KMS-11 (cell line): ENCODE data around the gene HAAO.

Source experiments
- H2AFZ ChIP-seq: fragments of 200-600 bp; sonication (generic); 2 replicates; pipeline ENCODE4 v1.6.1; 2016; ENCODE audit warnings: antibody characterized with exemption, mixed run types, low read depth
- H3K27ac ChIP-seq: fragments of 200-600 bp; sonication (generic); 2 replicates; pipeline ENCODE4 v1.6.1; 2016; ENCODE audit warnings: mild to moderate bottlenecking, mixed run types
- H3K27me3 ChIP-seq: fragments of 200-600 bp; sonication (generic); 2 replicates; pipeline ENCODE4 v1.6.1; 2017; ENCODE audit warnings: mild to moderate bottlenecking, low read depth, mixed run types, moderate library complexity; ENCODE audit not compliant: insufficient read depth
- H3K36me3 ChIP-seq: fragments of 200-600 bp; sonication (generic); 2 replicates; pipeline ENCODE4 v1.6.1; 2017; ENCODE audit warnings: mild to moderate bottlenecking, mixed run types; ENCODE audit not compliant: insufficient read depth
- H3K4me1 ChIP-seq: fragments of 200-600 bp; sonication (generic); 2 replicates; pipeline ENCODE4 v1.6.1; 2016; ENCODE audit warnings: mild to moderate bottlenecking, low read depth, mixed run types; ENCODE audit not compliant: poor library complexity, severe bottlenecking
- H3K4me2 ChIP-seq: fragments of 200-600 bp; sonication (generic); 2 replicates; pipeline ENCODE4 v1.7.0; 2016; ENCODE audit warnings: mild to moderate bottlenecking, mixed run types
- H3K4me3 ChIP-seq: fragments of 200-600 bp; sonication (generic); IDR thresholded peaks from 2 replicates; pipeline ENCODE4 v1.6.1; 2017; ENCODE audit warnings: low read depth, low read length, mixed read lengths; ENCODE audit not compliant: insufficient read depth
- H3K79me2 ChIP-seq: fragments of 200-600 bp; sonication (generic); 2 replicates; pipeline ENCODE4 v1.6.1; 2016; ENCODE audit warnings: low read depth, mixed run types; ENCODE audit not compliant: insufficient read depth
- H3K9ac ChIP-seq: fragments of 200-600 bp; sonication (generic); 2 replicates; pipeline ENCODE4 v1.6.1; 2016; ENCODE audit warnings: mild to moderate bottlenecking, mixed run types
- H4K20me1 ChIP-seq: fragments of 200-600 bp; sonication (generic); 2 replicates; pipeline ENCODE4 v1.6.1; 2016; ENCODE audit warnings: mild to moderate bottlenecking, mixed run types; ENCODE audit not compliant: insufficient read depth
- CTCF ChIP-seq: fragments of 200-600 bp; sonication (generic); conservative IDR thresholded peaks from 2 replicates; pipeline ENCODE4 v1.6.1; 2017; ENCODE audit warnings: low read depth, mild to moderate bottlenecking, antibody characterized with exemption, low read length, moderate library complexity, mixed read lengths

Gene HAAO

DNA sequence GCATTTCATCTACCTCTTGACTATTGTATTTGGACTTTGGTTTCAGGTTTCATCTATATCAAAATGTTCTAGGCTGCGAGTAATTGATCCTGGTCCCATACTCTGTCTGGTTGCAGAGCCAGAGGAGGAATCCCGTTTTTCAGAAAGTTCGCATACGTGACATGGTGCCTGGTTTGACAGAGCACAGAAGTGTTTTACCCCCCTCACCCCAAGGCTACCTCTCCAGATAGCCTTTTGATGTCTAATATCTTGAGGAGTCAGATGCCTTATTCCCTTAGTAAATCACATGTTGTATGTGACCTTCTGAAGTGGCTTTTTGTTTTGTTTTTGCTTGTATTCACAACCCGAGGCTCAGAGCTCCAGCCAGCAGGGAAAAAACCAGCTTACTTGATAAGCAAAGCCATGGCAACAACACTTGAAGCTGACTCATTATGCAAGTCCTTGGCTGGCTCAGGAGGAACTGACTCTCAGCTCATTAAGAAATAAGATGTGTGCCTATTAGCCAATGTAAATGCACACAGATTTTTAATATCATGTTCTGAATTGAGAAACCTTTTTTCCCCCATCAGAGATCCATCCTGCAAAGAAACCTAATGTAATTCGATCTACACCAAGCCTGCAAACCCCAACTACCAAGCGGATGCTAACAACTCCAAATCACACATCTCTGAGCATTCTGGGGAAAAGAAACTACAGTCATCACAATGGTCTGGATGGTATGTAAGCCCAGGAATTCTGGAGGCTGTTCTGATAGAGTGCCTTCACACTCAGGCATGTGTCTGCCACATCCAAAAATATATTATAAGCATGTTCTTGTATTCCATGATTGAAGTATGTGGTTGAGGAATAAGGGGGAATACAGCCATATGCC lies 69.8 kb downstream of the HAAO start:
- H4K20me1 ChIP-seq, result no peaks in the 10 kb centered on the region
- H3K4me1 ChIP-seq, result no peaks in the 10 kb centered on the region
- H2AFZ ChIP-seq, result no peak overlapping the region
- H3K27ac ChIP-seq, result no peak overlapping the region
- no peaks in the 10 kb centered on the region for H3K36me3 ChIP-seq
- no peak overlapping the region for H3K4me3 ChIP-seq
- TF ChIP-seq CTCF, result no peak
- no peaks in the 10 kb centered on the region for H3K79me2 ChIP-seq
- no peaks in the 10 kb centered on the region for H3K27me3 ChIP-seq
- no peak overlapping the region for H3K4me2 ChIP-seq
- no peak overlapping the region for H3K9ac ChIP-seq

DNA sequence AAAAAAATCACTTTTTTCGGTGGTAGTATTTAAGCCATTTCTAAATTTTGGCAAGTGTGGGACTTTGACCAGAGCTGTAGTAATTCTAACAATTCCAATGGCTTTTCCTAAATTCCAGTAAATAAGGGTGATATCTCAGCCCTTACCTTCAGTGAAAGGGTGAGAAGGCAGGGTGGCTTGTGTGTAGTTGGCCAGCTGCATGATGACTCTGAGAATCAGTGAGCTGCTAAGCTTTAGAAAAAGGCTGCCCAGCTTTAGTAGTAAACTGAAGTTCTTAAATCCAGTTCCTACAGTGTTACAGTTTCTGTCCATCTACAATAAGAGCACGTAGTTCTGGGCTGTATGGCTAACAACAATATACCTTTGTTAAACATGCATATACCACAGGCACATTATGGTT lies 70.5 kb downstream of the HAAO start:
- H3K36me3 ChIP-seq, result no peaks in the 10 kb centered on the region
- TF ChIP-seq CTCF, result no peak
- no peak overlapping the region for H3K4me2 ChIP-seq
- H3K4me3 ChIP-seq, result no peak overlapping the region
- H3K27me3 ChIP-seq, result no peaks in the 10 kb centered on the region
- H3K79me2 ChIP-seq, result no peaks in the 10 kb centered on the region
- no peak overlapping the region for H2AFZ ChIP-seq
- no peak overlapping the region for H3K9ac ChIP-seq
- no peaks in the 10 kb centered on the region for H4K20me1 ChIP-seq
- no peaks in the 10 kb centered on the region for H3K4me1 ChIP-seq
- H3K27ac ChIP-seq, result no peak overlapping the region
